ENCODE data around the gene ENOX1. TPM values are rescaled to one million over a fixed set of nuclear protein-coding genes. Genes with fewer than 3 reads are reported as not detected.
A peak's percentile ranks its signal among the peaks of the same experiment; 100 is the strongest.

The ENOX1 gene
- total RNA-seq, 1 experiment from 2014 or later: 1.5 TPM

- Mint-ChIP-seq H3K4me1 (ENCODE audit: low read depth, unreplicated experiment) (peaks cover 12% of the 10 kb centered on the region), H3K36me3 (ENCODE audit: insufficient read depth, unreplicated experiment) (no peaks in the 10 kb centered on the region), H3K27ac (ENCODE audit: unreplicated experiment) (no peak overlapping the region), H3K4me3 (ENCODE audit: low read depth, unreplicated experiment) (peak overlapping the region; percentile 28), H3K27me3 (ENCODE audit: unreplicated experiment) (no peaks in the 10 kb centered on the region), H3K9me3 (ENCODE audit: low read depth, unreplicated experiment) (no peaks in the 10 kb centered on the region)
- BruUV-seq (replicated peaks): no TSS peak
- intact Hi-C loops (cut with micrococcal nuclease; ENCODE audit: unreplicated experiment): no loop called here
- CTCF ChIA-PET: no interaction called here
- no peak for DNase-seq
- TF ChIP-seq CTCF (IDR thresholded peaks at IDR 0.05; ENCODE audit: unreplicated experiment): no peak
Observed at GRCh38 chr13:43268632-43269031, 518.1 kb downstream of the ENOX1 start.

GRCh38 chr13:43267916-43268315 lies 518.9 kb downstream of the ENOX1 start:
- no TSS peak for BruUV-seq (replicated peaks)
- no peak for DNase-seq
- no peak overlapping the region for H3K27ac Mint-ChIP-seq (ENCODE audit: unreplicated experiment)
- intact Hi-C loops (cut with micrococcal nuclease; ENCODE audit: unreplicated experiment): no loop called here
- CTCF ChIA-PET: no interaction called here
- no peaks in the 10 kb centered on the region for H3K36me3 Mint-ChIP-seq (ENCODE audit: insufficient read depth, unreplicated experiment)
- H3K4me1 Mint-ChIP-seq (ENCODE audit: low read depth, unreplicated experiment): peaks cover 12% of the 10 kb centered on the region
- no peaks in the 10 kb centered on the region for H3K27me3 Mint-ChIP-seq (ENCODE audit: unreplicated experiment)
- TF ChIP-seq CTCF (IDR thresholded peaks at IDR 0.05; ENCODE audit: unreplicated experiment): no peak
- no peaks in the 10 kb centered on the region for H3K9me3 Mint-ChIP-seq (ENCODE audit: low read depth, unreplicated experiment)
- H3K4me3 Mint-ChIP-seq (ENCODE audit: low read depth, unreplicated experiment): no peak overlapping the region

GRCh38 chr13:43266936-43267615 lies 519.7 kb downstream of the ENOX1 start:
- H3K36me3 Mint-ChIP-seq (ENCODE audit: insufficient read depth, unreplicated experiment): no peaks in the 10 kb centered on the region
- intact Hi-C loops (cut with micrococcal nuclease; ENCODE audit: unreplicated experiment): no loop called here
- H3K9me3 Mint-ChIP-seq (ENCODE audit: low read depth, unreplicated experiment): no peaks in the 10 kb centered on the region
- CTCF ChIA-PET: interaction anchor here (0.6 kb wide), 1 partner anchor 381 kb away, joined by 5 read pairs; no protein-coding TSS in a partner anchor
- H3K27me3 Mint-ChIP-seq (ENCODE audit: unreplicated experiment): no peaks in the 10 kb centered on the region
- no peak overlapping the region for H3K27ac Mint-ChIP-seq (ENCODE audit: unreplicated experiment)
- DNase-seq: no peak
- peaks cover 12% of the 10 kb centered on the region for H3K4me1 Mint-ChIP-seq (ENCODE audit: low read depth, unreplicated experiment)
- BruUV-seq (replicated peaks): no TSS peak
- no peak overlapping the region for H3K4me3 Mint-ChIP-seq (ENCODE audit: low read depth, unreplicated experiment)
- no peak for TF ChIP-seq CTCF (IDR thresholded peaks at IDR 0.05; ENCODE audit: unreplicated experiment)

GRCh38 chr13:43265028-43265427 lies 521.7 kb downstream of the ENOX1 start:
- H3K4me3 Mint-ChIP-seq (ENCODE audit: low read depth, unreplicated experiment): no peak overlapping the region
- CTCF ChIA-PET: no interaction called here

More at GRCh38 chr13:43265028-43265427, 521.7 kb downstream of the ENOX1 start:
- H3K9me3 Mint-ChIP-seq (ENCODE audit: low read depth, unreplicated experiment): no peaks in the 10 kb centered on the region
- no peak for DNase-seq
- intact Hi-C loops (cut with micrococcal nuclease; ENCODE audit: unreplicated experiment): no loop called here
- H3K4me1 Mint-ChIP-seq (ENCODE audit: low read depth, unreplicated experiment): peaks cover 12% of the 10 kb centered on the region
- no TSS peak for BruUV-seq (replicated peaks)
- no peak overlapping the region for H3K27ac Mint-ChIP-seq (ENCODE audit: unreplicated experiment)
- H3K36me3 Mint-ChIP-seq (ENCODE audit: insufficient read depth, unreplicated experiment): no peaks in the 10 kb centered on the region
- no peaks in the 10 kb centered on the region for H3K27me3 Mint-ChIP-seq (ENCODE audit: unreplicated experiment)
- TF ChIP-seq CTCF (IDR thresholded peaks at IDR 0.05; ENCODE audit: unreplicated experiment): no peak
